HepG2 (cell line): ENCODE results near the gene SBNO2. TPM values are rescaled to one million over a fixed set of nuclear protein-coding genes. Genes with fewer than 3 reads are reported as not detected.

Experiments used
- ADNP ChIP-seq: sonication (generic); formaldehyde crosslinking; IDR thresholded peaks from 2 replicates; pipeline ENCODE4 v1.4.0; 2020; ENCODE audit warnings: missing genetic modification reagents
- ATF2 ChIP-seq: sonication (generic); formaldehyde crosslinking; IDR thresholded peaks from 2 replicates; pipeline ENCODE4 v1.4.0; 2020; ENCODE audit warnings: missing genetic modification reagents
- HNRNPLL ChIP-seq: fragments of 200-400 bp; formaldehyde crosslinking; IDR thresholded peaks from 2 replicates; pipeline ENCODE4 v1.6.1; 2017; ENCODE audit warnings: mild to moderate bottlenecking, low read depth, low read length; ENCODE audit not compliant: poor library complexity, severe bottlenecking
- MED1 ChIP-seq: sonication (generic); formaldehyde crosslinking; IDR thresholded peaks from 2 replicates; pipeline ENCODE4 v1.4.0; 2020; ENCODE audit warnings: missing genetic modification reagents
- MLX ChIP-seq: IDR thresholded peaks from 2 replicates; pipeline ENCODE4 v1.6.1; 2016
- NR2F6 ChIP-seq, 2 experiments: IDR thresholded peaks; 2 replicates each; pipeline ENCODE4 v1.6.1; 2016; ENCODE audit warnings: antibody characterized with exemption in 1 of 2, mild to moderate bottlenecking in 1 of 2
- PRDM10 ChIP-seq: sonication (generic); formaldehyde crosslinking; IDR thresholded peaks from 2 replicates; pipeline ENCODE4 v1.4.0; 2020; ENCODE audit warnings: low read depth, missing genetic modification reagents
- SMARCC2 ChIP-seq: fragments of 450-650 bp; IDR thresholded peaks from 2 replicates; pipeline ENCODE4 v1.6.1; 2017; ENCODE audit warnings: antibody characterized with exemption, mild to moderate bottlenecking
- SRSF4 ChIP-seq: fragments of 200-400 bp; formaldehyde crosslinking; IDR thresholded peaks from one replicate; pipeline ENCODE4 v1.6.1; 2018; ENCODE audit warnings: mild to moderate bottlenecking, low read depth, low read length, moderate library complexity; ENCODE audit not compliant: poor library complexity, severe bottlenecking
- XRCC5 ChIP-seq: fragments of 200-400 bp; formaldehyde crosslinking; optimal IDR thresholded peaks from 2 replicates; pipeline ENCODE3; 2017; ENCODE audit warnings: mild to moderate bottlenecking, low read length
- ZNF407 ChIP-seq: sonication (generic); formaldehyde crosslinking; IDR thresholded peaks from one replicate; pipeline ENCODE4 v1.5.1; 2020; ENCODE audit warnings: mild to moderate bottlenecking, missing genetic modification reagents; ENCODE audit errors: not compliant biosample characterization
- ZNF510 ChIP-seq: sonication (generic); formaldehyde crosslinking; IDR thresholded peaks from 2 replicates; pipeline ENCODE4 v1.4.0; 2020; ENCODE audit warnings: low read depth, mild to moderate bottlenecking, missing genetic modification reagents
- ZNF615 ChIP-seq: sonication (generic); formaldehyde crosslinking; IDR thresholded peaks from 2 replicates; pipeline ENCODE4 v1.5.0; 2020; ENCODE audit warnings: mild to moderate bottlenecking, missing genetic modification reagents, borderline replicate concordance
- polyA plus RNA-seq, 8 experiments: library from polyadenylated mRNA; depleted of rRNA in 3 of 8; stranded (reverse) in 7 of 8; unstranded in 1 of 8; fragments of >200 nt; fragmentation: Illumina TruSeq in 4 of 8; extraction: Trizol in 4 of 8; gene quantifications; 2 replicates each; pipeline versions ENCODE4 v1.2.1 to v1.2.3, GENCODE V29; 2011 to 2016; ENCODE audit warnings: low read depth in 4 of 8, missing spikeins in 1 of 8, mixed read lengths in 1 of 8; ENCODE audit not compliant: insufficient read depth in 1 of 8
- total RNA-seq, 5 experiments: library from RNA; depleted of rRNA; stranded (reverse); fragments of >200 nt; fragmentation: Illumina TruSeq; extraction: Trizol; gene quantifications; 2 replicates each; pipeline ENCODE4 v1.2.3, GENCODE V29; 2016; ENCODE audit warnings: low read depth in 1 of 5

SBNO2 gene
- total and polyA plus RNA-seq, 2 of the 13 experiments (the other 11 are each of a cell fraction or from before 2014, with no cell fraction given) = 8.6 to 10.4 TPM

- 0 out of 2 replicates have a peak, but pooled peaks have one; percentile 38 for TF ChIP-seq ATF2
- no peak for TF ChIP-seq XRCC5
- TF ChIP-seq MED1 = peak; percentile 42; the same call in 1 of the 2 replicates
- TF ChIP-seq ADNP (CRISPR knock-in tag) = peak; percentile 89
- no peak for TF ChIP-seq NR2F6 (IDR thresholded peaks at IDR 0.05)
- no peak for TF ChIP-seq NR2F6 (CRISPR knock-in tag; IDR thresholded peaks at IDR 0.05)
- no peak for TF ChIP-seq ZNF407
- peak; percentile 27; the same call in 1 of the 2 replicates for TF ChIP-seq ZNF510
- no peak for TF ChIP-seq PRDM10 (CRISPR knock-in tag)
- no peak for TF ChIP-seq SMARCC2
- no peak for TF ChIP-seq ZNF615 (CRISPR knock-in tag)
- no peak for TF ChIP-seq SRSF4
- TF ChIP-seq MLX (CRISPR knock-in tag) = 0 out of 2 replicates have a peak, but pooled peaks have one; percentile 12
- no peak for TF ChIP-seq HNRNPLL
Measured at GRCh38 chr19:1173845-1174809, at the start of gene SBNO2 (continued).
